NCI-H146 treated with DMSO at 0.1 percent for 48 hours (cell line): Measurements from ENCODE around the gene RFX1.
"Not testable (repeated sequence)": the region's sequence is repeated elsewhere in the genome, so short reads cannot be mapped to it uniquely, and the experiment has no call there.

Source experiments
- DNase-seq: peaks from one replicate; lab custom pipeline; 2025; ENCODE audit not compliant: unreplicated experiment; lab: John Stamatoyannopoulos, UW

The RFX1 gene

GRCh38 chr19:13979686-13980085 lies 26.4 kb downstream of the RFX1 start:
- no peak for DNase-seq

GRCh38 chr19:13979244-13979615 lies 26.9 kb downstream of the RFX1 start:
- peak; percentile 10 for DNase-seq

GRCh38 chr19:13978351-13979243 lies 27.5 kb downstream of the RFX1 start:
- peak; percentile 85 for DNase-seq

GRCh38 chr19:13977803-13978202 lies 28.3 kb downstream of the RFX1 start:
- DNase-seq = no peak

- DNase-seq = no peak
Measured at GRCh38 chr19:13976446-13976845, 29.7 kb downstream of the RFX1 start.

- no peak for DNase-seq
Measured at GRCh38 chr19:13975870-13976269, 30.2 kb downstream of the RFX1 start.

- peak; percentile 21 for DNase-seq
Measured at GRCh38 chr19:13974073-13974472, 32.0 kb downstream of the RFX1 start.

GRCh38 chr19:13973479-13973878 lies 32.6 kb downstream of the RFX1 start:
- DNase-seq = not testable (repeated sequence)

- DNase-seq = no peak
Measured at GRCh38 chr19:13972368-13973155, 33.6 kb downstream of the RFX1 start.

GRCh38 chr19:13971868-13972267 lies 34.3 kb downstream of the RFX1 start:
- not testable (repeated sequence) for DNase-seq

- no peak for DNase-seq
Measured at GRCh38 chr19:13969897-13970296, 36.2 kb downstream of the RFX1 start.

GRCh38 chr19:13968999-13969398 lies 37.1 kb downstream of the RFX1 start:
- DNase-seq = no peak

- DNase-seq = no peak
Measured at GRCh38 chr19:13968383-13968935, 37.7 kb downstream of the RFX1 start.

- not testable (repeated sequence) for DNase-seq
Measured at GRCh38 chr19:13967206-13967605, 38.9 kb downstream of the RFX1 start.

- DNase-seq = no peak
Measured at GRCh38 chr19:13966684-13967128, 39.4 kb downstream of the RFX1 start.

- DNase-seq = no peak
Measured at GRCh38 chr19:13965926-13966683, 40.0 kb downstream of the RFX1 start.

- no peak for DNase-seq
Measured at GRCh38 chr19:13965377-13965896, 40.7 kb downstream of the RFX1 start.

- DNase-seq = no peak
Measured at GRCh38 chr19:13964776-13965175, 41.3 kb downstream of the RFX1 start.

GRCh38 chr19:13963603-13964105 lies 42.5 kb downstream of the RFX1 start:
- no peak for DNase-seq
